Activated naive CD8-positive, alpha-beta T cell treated with anti-CD3 and anti-CD28 coated beads, Interleukin-2, amount 50 U/mL, for 24 hours (primary cell): ENCODE results near the gene PXK.

ENCODE experiments used
- ATAC-seq: fragments of 150-1000 bp; cut with Tn5 transposase; one replicate; pipeline ENCODE4 v1.10.0; 2021
- DNase-seq: peaks from one replicate; pipeline ENCODE4 v3.0.0; 2021
- H3K27ac Mint-ChIP-seq: one replicate; pipeline ENCODE4 v1.8.0; 2021; ENCODE audit warnings: mild to moderate bottlenecking, mixed read lengths
- H3K27me3 Mint-ChIP-seq: one replicate; pipeline ENCODE4 v1.8.0; 2021; ENCODE audit warnings: mixed read lengths
- H3K36me3 Mint-ChIP-seq: one replicate; pipeline ENCODE4 v1.8.0; 2021; ENCODE audit warnings: low read depth, mixed read lengths
- H3K4me1 Mint-ChIP-seq: one replicate; pipeline ENCODE4 v1.8.0; 2021; ENCODE audit warnings: mixed read lengths
- H3K4me3 Mint-ChIP-seq: one replicate; pipeline ENCODE4 v1.8.0; 2021; ENCODE audit warnings: mild to moderate bottlenecking, moderate library complexity, mixed read lengths
- H3K9me3 Mint-ChIP-seq: one replicate; pipeline ENCODE4 v1.8.0; 2021; ENCODE audit warnings: mixed read lengths

Gene PXK

GRCh38 chr3:58392181-58392580 is 59.5 kb downstream of the PXK start:
- Mint-ChIP-seq H3K27me3 (no peaks in the 10 kb centered on the region), H3K36me3 (peaks cover 20% of the 10 kb centered on the region), H3K27ac (no peak overlapping the region), H3K9me3 (no peaks in the 10 kb centered on the region), H3K4me1 (peaks cover 4% of the 10 kb centered on the region), H3K4me3 (no peak overlapping the region)
- DNase-seq (no peak), ATAC-seq (no peak)

DNA sequence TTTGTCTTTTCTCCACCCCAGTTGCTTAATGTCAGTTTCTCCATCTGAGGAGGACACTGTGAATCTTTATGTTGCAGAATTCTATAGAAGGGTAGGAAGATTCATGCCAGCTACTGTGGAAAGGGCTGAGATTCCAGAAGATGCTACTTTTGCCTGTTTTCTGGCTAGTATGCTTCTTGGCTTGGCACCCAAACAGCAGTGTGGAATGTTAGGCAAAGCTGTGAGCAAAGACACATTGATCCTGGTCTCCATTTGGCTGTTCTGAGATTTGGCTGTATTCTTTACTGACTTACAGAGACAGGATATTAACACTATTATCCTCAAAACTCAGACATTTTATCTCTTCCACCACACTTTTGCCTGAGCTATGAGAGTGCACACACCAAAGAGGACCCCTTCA is 61.6 kb downstream of the PXK start:
- no peak for ATAC-seq
- H3K9me3 Mint-ChIP-seq: no peaks in the 10 kb centered on the region
- peaks cover 20% of the 10 kb centered on the region for H3K36me3 Mint-ChIP-seq
- no peaks in the 10 kb centered on the region for H3K27me3 Mint-ChIP-seq
- H3K4me1 Mint-ChIP-seq: no peaks in the 10 kb centered on the region
- DNase-seq: no peak
- H3K27ac Mint-ChIP-seq: no peak overlapping the region
- H3K4me3 Mint-ChIP-seq: no peak overlapping the region

- no peaks in the 10 kb centered on the region for H3K27me3 Mint-ChIP-seq
Measured at GRCh38 chr3:58398669-58399333, 66.1 kb downstream of the PXK start.

GRCh38 chr3:58403513-58404109 is 70.9 kb downstream of the PXK start:
- Mint-ChIP-seq H3K27ac (no peak overlapping the region), H3K36me3 (peaks cover 21% of the 10 kb centered on the region), H3K4me1 (peaks cover 4% of the 10 kb centered on the region), H3K27me3 (no peaks in the 10 kb centered on the region), H3K4me3 (no peak overlapping the region), H3K9me3 (no peaks in the 10 kb centered on the region)
- ATAC-seq: no peak
- no peak for DNase-seq

More at GRCh38 chr3:58398669-58399333, 66.1 kb downstream of the PXK start:
- ATAC-seq: no peak
- peaks cover 19% of the 10 kb centered on the region for H3K36me3 Mint-ChIP-seq
- no peaks in the 10 kb centered on the region for H3K4me1 Mint-ChIP-seq
- no peak overlapping the region for H3K27ac Mint-ChIP-seq
- DNase-seq: no peak
- no peak overlapping the region for H3K4me3 Mint-ChIP-seq
- H3K9me3 Mint-ChIP-seq: no peaks in the 10 kb centered on the region

GRCh38 chr3:58404396-58404795 is 71.7 kb downstream of the PXK start:
- ATAC-seq: peak; percentile 69
- Mint-ChIP-seq H3K9me3 (no peaks in the 10 kb centered on the region), H3K36me3 (peaks cover 25% of the 10 kb centered on the region), H3K4me1 (peaks cover 4% of the 10 kb centered on the region), H3K27me3 (no peaks in the 10 kb centered on the region), H3K27ac (no peak overlapping the region), H3K4me3 (no peak overlapping the region)
- no peak for DNase-seq

- H3K9me3 Mint-ChIP-seq: no peaks in the 10 kb centered on the region
- H3K27me3 Mint-ChIP-seq: no peaks in the 10 kb centered on the region
- H3K4me1 Mint-ChIP-seq: peaks cover 4% of the 10 kb centered on the region
- ATAC-seq: no peak
- DNase-seq: no peak
- H3K27ac Mint-ChIP-seq: no peak overlapping the region
- H3K36me3 Mint-ChIP-seq: peaks cover 37% of the 10 kb centered on the region
- H3K4me3 Mint-ChIP-seq: no peak overlapping the region
Measured at GRCh38 chr3:58408906-58409305, 76.2 kb downstream of the PXK start.

DNA sequence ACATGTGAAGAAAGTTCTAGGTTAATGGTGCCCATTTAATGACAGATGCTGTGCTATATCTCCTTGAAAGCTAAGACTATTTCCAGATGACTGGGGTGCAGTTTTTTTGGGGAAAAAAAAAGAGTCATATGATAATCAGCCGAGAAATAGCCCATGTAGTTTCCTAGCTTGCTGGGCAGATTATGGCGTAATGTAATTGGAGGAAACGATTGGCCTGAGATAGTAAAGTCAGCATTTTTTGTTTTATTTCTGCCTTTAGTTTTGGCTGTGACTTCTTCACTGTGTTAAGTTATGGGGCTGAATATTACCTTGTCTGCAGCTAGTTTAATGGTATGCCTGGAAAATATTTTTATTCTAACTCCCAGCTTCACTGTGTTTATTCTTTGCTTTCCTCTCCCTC is 77.0 kb downstream of the PXK start:
- Mint-ChIP-seq H3K4me1 (peaks cover 4% of the 10 kb centered on the region), H3K27me3 (no peaks in the 10 kb centered on the region), H3K9me3 (no peaks in the 10 kb centered on the region), H3K4me3 (no peak overlapping the region), H3K36me3 (peaks cover 37% of the 10 kb centered on the region), H3K27ac (no peak overlapping the region)
- no peak for ATAC-seq
- DNase-seq: no peak

- ATAC-seq: no peak
- DNase-seq: no peak
- Mint-ChIP-seq H3K4me1 (peaks cover 4% of the 10 kb centered on the region), H3K27me3 (no peaks in the 10 kb centered on the region), H3K27ac (peak overlapping the region; percentile 38), H3K4me3 (no peak overlapping the region), H3K9me3 (no peaks in the 10 kb centered on the region), H3K36me3 (peaks cover 40% of the 10 kb centered on the region)
Measured at GRCh38 chr3:58411036-58411435, 78.3 kb downstream of the PXK start.

GRCh38 chr3:58411851-58412830 is 79.4 kb downstream of the PXK start:
- ATAC-seq: no peak
- H3K27ac Mint-ChIP-seq: no peak overlapping the region
- H3K9me3 Mint-ChIP-seq: no peaks in the 10 kb centered on the region
- peaks cover 35% of the 10 kb centered on the region for H3K36me3 Mint-ChIP-seq
- peaks cover 4% of the 10 kb centered on the region for H3K4me1 Mint-ChIP-seq
- DNase-seq: no peak
- H3K4me3 Mint-ChIP-seq: no peak overlapping the region
- H3K27me3 Mint-ChIP-seq: no peaks in the 10 kb centered on the region

DNA sequence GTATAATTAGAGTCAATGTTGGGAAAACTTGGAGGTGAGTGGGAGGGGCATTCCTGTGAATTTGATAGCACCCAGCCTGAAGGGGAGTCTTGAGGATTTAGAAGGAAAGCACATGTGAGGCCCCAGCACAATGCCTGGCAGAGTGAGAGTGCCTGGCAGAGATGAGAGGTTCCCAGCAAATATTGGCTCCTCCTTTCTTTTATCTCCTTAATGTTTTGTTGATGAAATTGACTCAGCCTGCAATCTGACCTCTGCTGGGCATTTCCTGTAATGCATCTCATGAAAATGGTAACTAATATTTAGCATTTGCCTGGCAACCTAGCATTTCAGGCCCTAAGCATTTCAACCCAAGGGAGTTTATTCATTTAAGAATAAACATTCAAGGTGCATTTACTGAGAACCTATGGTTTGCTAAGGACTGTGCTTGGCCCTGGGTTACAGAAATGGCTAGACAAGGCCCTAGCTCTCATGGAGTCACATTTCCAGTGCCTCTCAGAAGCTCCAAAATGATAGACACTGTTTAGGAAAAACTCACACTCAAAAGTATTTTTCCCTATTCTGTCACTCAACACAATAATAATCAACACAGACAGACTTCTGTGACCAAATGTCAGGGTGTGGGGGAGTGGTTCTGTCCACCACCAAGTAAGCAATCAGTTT is 82.0 kb downstream of the PXK start:
- H3K4me1 Mint-ChIP-seq: peaks cover 4% of the 10 kb centered on the region
- H3K9me3 Mint-ChIP-seq: no peaks in the 10 kb centered on the region
- H3K4me3 Mint-ChIP-seq: no peak overlapping the region
- ATAC-seq: no peak
- no peak overlapping the region for H3K27ac Mint-ChIP-seq
- peak; percentile 45 for DNase-seq
- no peaks in the 10 kb centered on the region for H3K27me3 Mint-ChIP-seq
- H3K36me3 Mint-ChIP-seq: peaks cover 22% of the 10 kb centered on the region

DNA sequence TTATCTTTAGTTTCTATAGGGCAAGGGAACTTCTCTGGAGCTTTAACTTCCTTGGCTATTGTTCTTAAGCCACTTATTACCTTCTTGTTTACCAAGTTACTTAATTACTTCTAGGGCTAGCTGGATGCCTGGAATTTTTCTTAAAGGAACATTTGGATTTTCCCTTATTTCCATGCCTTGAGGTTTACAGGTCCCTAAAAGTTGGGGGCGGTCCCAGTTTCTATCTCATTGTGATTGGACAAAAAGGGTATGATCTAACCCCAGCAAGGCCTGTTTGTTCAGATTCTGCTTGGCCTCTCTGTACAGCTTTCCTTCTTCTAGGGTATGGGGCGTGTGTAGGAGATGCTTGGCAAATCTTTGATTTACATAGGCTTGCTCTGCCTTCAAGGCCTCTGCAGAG is 83.5 kb downstream of the PXK start:
- no peak overlapping the region for H3K27ac Mint-ChIP-seq
- no peak for ATAC-seq
- no peak overlapping the region for H3K4me3 Mint-ChIP-seq
- no peak for DNase-seq
- peaks cover 13% of the 10 kb centered on the region for H3K36me3 Mint-ChIP-seq
- no peaks in the 10 kb centered on the region for H3K27me3 Mint-ChIP-seq
- no peaks in the 10 kb centered on the region for H3K9me3 Mint-ChIP-seq
- H3K4me1 Mint-ChIP-seq: peaks cover 6% of the 10 kb centered on the region

DNA sequence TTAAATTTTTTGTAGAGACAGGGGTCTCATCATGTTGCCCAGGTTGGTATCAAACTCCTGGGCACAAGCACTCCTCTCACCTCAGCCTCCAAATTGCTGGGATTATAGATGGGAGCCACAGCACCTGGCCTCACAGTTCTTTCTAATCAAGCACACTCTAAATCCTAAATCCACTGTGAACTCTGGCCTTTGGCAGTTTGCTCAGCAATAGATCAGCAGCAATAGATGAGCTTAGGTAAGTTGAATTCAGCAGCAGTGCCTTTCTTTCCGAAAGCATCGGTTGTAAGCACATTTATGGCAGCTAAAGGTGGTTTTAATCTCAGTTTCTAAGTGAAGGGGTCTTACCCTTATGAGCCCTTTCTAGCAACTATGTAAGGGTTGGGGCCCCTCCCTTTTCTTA is 84.4 kb downstream of the PXK start:
- Mint-ChIP-seq H3K36me3 (peaks cover 16% of the 10 kb centered on the region), H3K9me3 (no peaks in the 10 kb centered on the region), H3K27ac (no peak overlapping the region), H3K4me3 (no peak overlapping the region), H3K4me1 (peaks cover 6% of the 10 kb centered on the region), H3K27me3 (no peaks in the 10 kb centered on the region)
- no peak for DNase-seq
- ATAC-seq: no peak

- ATAC-seq (no peak), DNase-seq (no peak)
- no peaks in the 10 kb centered on the region for H3K27me3 Mint-ChIP-seq
- peaks cover 16% of the 10 kb centered on the region for H3K36me3 Mint-ChIP-seq
- H3K27ac Mint-ChIP-seq: no peak overlapping the region
- H3K4me3 Mint-ChIP-seq: no peak overlapping the region
- no peaks in the 10 kb centered on the region for H3K9me3 Mint-ChIP-seq
- peaks cover 6% of the 10 kb centered on the region for H3K4me1 Mint-ChIP-seq
Measured at GRCh38 chr3:58418227-58418626, 85.5 kb downstream of the PXK start.

DNA sequence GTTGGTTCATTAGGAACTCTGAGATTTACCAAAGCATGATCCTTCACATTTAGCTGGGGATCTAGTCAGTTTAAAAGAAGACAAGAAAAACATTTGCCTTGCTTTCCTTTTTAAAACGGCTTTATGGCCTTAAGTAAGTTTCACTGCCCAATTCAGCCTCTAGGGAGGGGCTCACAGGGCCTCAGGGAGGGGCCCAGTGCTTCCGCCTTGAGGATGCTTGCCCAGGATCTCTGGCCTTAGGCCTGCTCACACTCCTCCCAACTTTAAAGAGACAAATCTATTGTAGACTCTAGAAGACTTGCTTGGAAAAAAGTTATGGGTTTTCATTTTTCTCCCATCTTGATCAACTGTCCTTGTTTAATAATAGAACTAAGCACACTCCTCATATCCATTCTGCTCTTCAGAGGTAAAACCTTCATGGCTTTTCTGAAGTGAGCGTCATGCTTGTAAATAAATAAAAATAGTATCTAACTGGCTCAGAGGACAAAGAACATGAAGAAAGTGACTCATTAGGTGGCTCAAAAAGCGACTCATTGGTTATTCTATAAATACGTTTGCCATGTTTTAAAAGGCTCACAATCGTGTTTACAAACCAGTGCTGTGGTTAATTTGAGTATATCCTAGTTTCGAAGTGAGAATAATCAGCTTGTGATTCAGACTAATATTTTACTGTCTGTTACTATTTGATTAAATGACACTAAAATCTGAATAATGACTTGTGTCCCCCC is 87.3 kb downstream of the PXK start:
- Mint-ChIP-seq H3K4me1 (peaks cover 2% of the 10 kb centered on the region), H3K27ac (peak overlapping the region; percentile 71), H3K36me3 (peaks cover 18% of the 10 kb centered on the region), H3K4me3 (no peak overlapping the region), H3K27me3 (no peaks in the 10 kb centered on the region), H3K9me3 (no peaks in the 10 kb centered on the region)
- DNase-seq: no peak
- ATAC-seq: no peak
